AG09319 (cell line): ENCODE results near the gene ALDH5A1.

Source experiments
- DNase-seq: peaks from one replicate; pipeline ENCODE4 v3.0.0-alpha.2; 2010; ENCODE audit warnings: low read depth; ENCODE audit errors: extremely low read depth
- CTCF ChIP-seq: IDR thresholded peaks from 2 replicates; pipeline ENCODE4 v1.5.1; 2011; ENCODE audit warnings: low read depth, mild to moderate bottlenecking, inconsistent platforms, low read length, moderate library complexity

Gene ALDH5A1

GRCh38 chr6:24539416-24539815 lies 44.6 kb downstream of the ALDH5A1 start:
- no peak for TF ChIP-seq CTCF

GRCh38 chr6:24540197-24540596 lies 45.4 kb downstream of the ALDH5A1 start:
- no peak for DNase-seq
- no peak for TF ChIP-seq CTCF

More at GRCh38 chr6:24539416-24539815, 44.6 kb downstream of the ALDH5A1 start:
- no peak for DNase-seq

GRCh38 chr6:24543683-24544082 lies 48.9 kb downstream of the ALDH5A1 start:
- no peak for DNase-seq
- TF ChIP-seq CTCF, result no peak

DNA sequence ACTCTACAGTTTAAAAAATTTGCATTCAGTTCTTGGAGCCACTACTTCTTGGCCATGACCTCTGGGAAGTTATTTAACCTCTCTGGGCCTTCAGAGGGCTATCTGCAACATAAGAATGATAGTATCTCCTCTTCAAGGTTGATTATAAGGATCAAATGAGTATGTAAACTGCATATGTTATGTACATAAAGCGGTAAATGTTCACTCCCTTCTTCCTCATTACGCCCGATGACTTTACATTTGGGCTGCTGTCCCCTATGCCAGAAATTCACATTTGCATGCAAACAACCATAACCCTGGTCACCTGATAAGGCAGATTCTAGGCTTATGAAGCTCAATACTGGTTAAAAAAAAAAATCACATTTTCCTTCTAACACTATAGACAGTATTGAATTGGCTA lies 50.4 kb downstream of the ALDH5A1 start:
- no peak for TF ChIP-seq CTCF
- DNase-seq, result no peak

- DNase-seq, result no peak
- no peak for TF ChIP-seq CTCF
These were observed 50.9 kb downstream of the ALDH5A1 start for GRCh38 chr6:24545691-24546090.

DNA sequence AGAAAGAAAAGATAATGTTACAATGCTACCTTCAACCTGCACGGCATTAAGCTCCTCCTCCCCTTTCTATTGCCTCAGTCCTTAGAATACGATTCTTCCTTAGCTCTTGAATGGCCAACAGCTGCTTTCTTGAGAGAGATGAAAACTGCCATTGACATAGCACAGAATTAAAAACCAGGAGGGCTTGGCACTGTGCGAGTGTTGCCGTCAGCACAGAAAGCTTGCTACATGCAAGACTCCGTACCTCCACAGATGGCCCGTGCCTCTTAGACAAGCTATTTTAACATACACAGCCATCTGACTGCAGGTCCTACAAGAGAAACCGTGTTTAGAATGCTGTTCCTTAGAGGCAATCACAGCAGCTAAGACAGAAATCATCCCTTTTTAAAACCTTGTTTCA lies 51.7 kb downstream of the ALDH5A1 start:
- no peak for DNase-seq
- no peak for TF ChIP-seq CTCF

DNA sequence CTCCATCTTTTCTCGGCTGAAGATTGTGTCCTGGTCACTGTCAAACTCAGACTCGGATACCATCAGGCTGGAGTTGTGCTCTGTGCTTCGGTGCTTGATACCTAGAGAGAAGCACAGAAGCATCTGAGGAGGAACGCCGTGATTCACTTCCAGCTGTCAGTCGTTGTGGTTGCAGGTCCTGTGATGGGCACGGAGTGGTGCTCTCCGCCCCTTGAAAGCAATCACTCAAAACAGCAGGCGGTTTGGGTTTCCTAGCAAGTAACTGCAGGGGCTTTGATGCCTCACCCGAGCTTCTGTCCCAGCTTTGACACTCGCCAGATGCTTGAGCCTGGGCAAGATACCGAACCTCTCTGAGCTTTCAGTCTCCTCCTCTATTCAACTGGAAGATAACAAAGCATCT lies 52.5 kb downstream of the ALDH5A1 start:
- no peak for DNase-seq
- no peak for TF ChIP-seq CTCF
